Neural progenitor cell (in vitro differentiated cells): ENCODE results near the gene AGMO. TPM values are rescaled to one million over a fixed set of nuclear protein-coding genes. Genes with fewer than 3 reads are reported as not detected.

ENCODE experiments used
- DNase-seq: peaks from one replicate; pipeline ENCODE4 v3.0.0-alpha.2; 2016; ENCODE audit warnings: low spot score
- H2AFZ ChIP-seq: fragments of 200-600 bp; sonication (generic); replicated peaks from 2 replicates; pipeline ENCODE4 v1.6.1; 2016; ENCODE audit warnings: antibody characterized with exemption
- H3F3A ChIP-seq: fragments of 200-600 bp; sonication (generic); 2 replicates; pipeline ENCODE4 v1.6.1; 2016; ENCODE audit warnings: antibody characterized with exemption, low read depth
- H3K27ac ChIP-seq: fragments of 200-600 bp; sonication (generic); 2 replicates; pipeline ENCODE4 v1.5.1; 2016; ENCODE audit warnings: mild to moderate bottlenecking
- H3K27me3 ChIP-seq: fragments of 200-600 bp; sonication (generic); 2 replicates; pipeline ENCODE4 v1.6.1; 2016; ENCODE audit warnings: mild to moderate bottlenecking, moderate library complexity
- H3K36me3 ChIP-seq: fragments of 200-600 bp; sonication (generic); 2 replicates; pipeline ENCODE4 v1.5.1; 2016
- H3K4me1 ChIP-seq: fragments of 200-600 bp; sonication (generic); 2 replicates; pipeline ENCODE4 v1.6.1; 2016; ENCODE audit warnings: mixed run types
- H3K4me2 ChIP-seq: fragments of 200-600 bp; sonication (generic); 2 replicates; pipeline ENCODE4 v1.6.1; 2016
- H3K4me3 ChIP-seq: fragments of 200-600 bp; sonication (generic); 2 replicates; pipeline ENCODE4 v1.5.1; 2016
- H3K79me2 ChIP-seq: fragments of 200-600 bp; sonication (generic); 2 replicates; pipeline ENCODE4 v1.6.1; 2016; ENCODE audit warnings: low read depth
- H3K9ac ChIP-seq: fragments of 200-600 bp; sonication (generic); 2 replicates; pipeline ENCODE4 v1.6.1; 2016
- H3K9me3 ChIP-seq: fragments of 200-600 bp; sonication (generic); 2 replicates; pipeline ENCODE4 v1.5.1; 2016; ENCODE audit warnings: low read depth
- H4K20me1 ChIP-seq: fragments of 200-600 bp; sonication (generic); 2 replicates; pipeline ENCODE4 v1.6.1; 2016; ENCODE audit warnings: low read depth
- H3K27ac Mint-ChIP-seq: 3 replicates; pipeline ENCODE4 v1.8.0; 2021; ENCODE audit warnings: mixed read lengths
- H3K27me3 Mint-ChIP-seq: 2 replicates; pipeline ENCODE4 v1.8.0; 2022; ENCODE audit warnings: low read depth, mild to moderate bottlenecking, inconsistent platforms, moderate library complexity, mixed read lengths; ENCODE audit not compliant: insufficient read depth
- H3K36me3 Mint-ChIP-seq: 3 replicates; pipeline ENCODE4 v1.8.0; 2021; ENCODE audit warnings: mixed read lengths
- H3K4me1 Mint-ChIP-seq: 3 replicates; pipeline ENCODE4 v1.8.0; 2021; ENCODE audit warnings: mixed read lengths
- H3K4me3 Mint-ChIP-seq: 3 replicates; pipeline ENCODE4 v1.8.0; 2021; ENCODE audit warnings: mild to moderate bottlenecking, moderate library complexity, mixed read lengths
- H3K9me3 Mint-ChIP-seq: 3 replicates; pipeline ENCODE4 v1.8.0; 2020; ENCODE audit warnings: mixed read lengths
- CTCF ChIP-seq: fragments of 200-600 bp; sonication (generic); IDR thresholded peaks from 2 replicates; pipeline ENCODE4 v1.5.1; 2017; ENCODE audit warnings: antibody characterized with exemption, mild to moderate bottlenecking
- EZH2 ChIP-seq: fragments of 200-600 bp; sonication (generic); IDR thresholded peaks from 2 replicates; pipeline ENCODE4 v1.6.1; 2017; ENCODE audit warnings: antibody characterized with exemption, mild to moderate bottlenecking, moderate library complexity
- EZH2phosphoT487 ChIP-seq: fragments of 200-600 bp; sonication (generic); IDR thresholded peaks from 2 replicates; pipeline ENCODE4 v1.6.1; 2017; ENCODE audit warnings: antibody characterized with exemption
- total RNA-seq: library from RNA; depleted of rRNA; stranded (reverse); fragments of >200 nt; gene quantifications from 2 replicates; pipeline ENCODE4 v1.2.3, GENCODE V29; 2015; ENCODE audit warnings: low replicate concordance

AGMO gene
- total RNA-seq, 1 donor from 2014 or later, result 0.30 TPM

DNA sequence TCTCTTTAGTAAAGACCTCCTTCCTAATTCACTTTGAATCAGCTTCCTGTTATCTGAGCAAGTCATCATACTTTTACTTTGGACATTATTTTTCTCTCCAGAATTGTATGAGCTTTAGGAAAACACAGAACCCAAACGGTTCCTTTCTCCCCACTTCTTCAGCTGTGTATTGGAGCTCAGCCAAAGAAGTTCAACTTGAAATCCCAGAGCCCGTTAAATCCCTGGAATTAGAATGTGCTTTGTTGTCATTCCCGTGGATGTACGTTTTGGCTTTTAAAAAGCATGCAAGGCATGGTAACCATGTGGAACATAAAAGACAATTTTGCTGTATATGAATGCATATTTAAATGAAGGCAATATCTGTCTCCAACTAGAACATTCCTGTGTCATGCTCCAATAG, 46.6 kb downstream of the AGMO start:
- Histone ChIP-seq H3F3A (no peaks in the 10 kb centered on the region), H4K20me1 (no peaks in the 10 kb centered on the region), H3K4me1 (no peaks in the 10 kb centered on the region), H3K4me3 (no peak overlapping the region), H3K9me3 (no peaks in the 10 kb centered on the region), H3K79me2 (no peaks in the 10 kb centered on the region), H3K4me2 (no peak overlapping the region), H3K27ac (no peak overlapping the region), H2AFZ (no peak overlapping the region), H3K27me3 (no peaks in the 10 kb centered on the region), H3K36me3 (no peaks in the 10 kb centered on the region), H3K9ac (no peak overlapping the region)
- H3K9me3 Mint-ChIP-seq, result peaks cover 9% of the 10 kb centered on the region
- H3K4me3 Mint-ChIP-seq, result no peak overlapping the region
- peaks cover 7% of the 10 kb centered on the region for H3K4me1 Mint-ChIP-seq
- H3K27me3 Mint-ChIP-seq, result peaks cover 2% of the 10 kb centered on the region
- no peak overlapping the region for H3K27ac Mint-ChIP-seq
- no peak for DNase-seq
- H3K36me3 Mint-ChIP-seq, result no peaks in the 10 kb centered on the region
- TF ChIP-seq CTCF (no peak), EZH2 (no peak), EZH2phosphoT487 (no peak)

DNA sequence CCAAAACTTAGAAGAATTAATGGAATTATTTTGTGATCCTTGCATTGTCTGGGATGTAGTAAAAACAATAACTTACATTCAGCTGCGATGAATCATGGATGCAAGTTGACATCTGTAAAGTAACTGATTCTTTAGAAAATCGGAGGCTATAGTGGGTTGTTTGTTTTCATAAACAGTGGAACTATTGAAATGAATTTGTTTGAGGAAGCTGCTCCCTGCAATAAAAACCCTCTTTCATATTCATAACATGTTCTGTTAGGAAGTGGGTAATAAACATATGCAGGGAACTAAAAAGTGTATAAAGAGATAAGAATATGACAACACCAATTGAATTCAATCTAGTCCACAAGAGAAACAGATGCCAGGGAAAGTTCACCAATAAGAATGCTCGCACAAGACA, 53.6 kb downstream of the AGMO start:
- Histone ChIP-seq H3K36me3 (no peaks in the 10 kb centered on the region), H3K4me3 (no peak overlapping the region), H3K79me2 (no peaks in the 10 kb centered on the region), H3K4me2 (no peak overlapping the region), H3F3A (no peaks in the 10 kb centered on the region), H3K27me3 (no peaks in the 10 kb centered on the region), H3K9me3 (no peaks in the 10 kb centered on the region), H3K27ac (no peak overlapping the region), H3K9ac (no peak overlapping the region), H4K20me1 (no peaks in the 10 kb centered on the region), H3K4me1 (no peaks in the 10 kb centered on the region), H2AFZ (no peak overlapping the region)
- Mint-ChIP-seq H3K36me3 (no peaks in the 10 kb centered on the region), H3K27ac (no peak overlapping the region), H3K4me3 (no peak overlapping the region), H3K27me3 (peaks cover 2% of the 10 kb centered on the region), H3K4me1 (no peaks in the 10 kb centered on the region), H3K9me3 (no peaks in the 10 kb centered on the region)
- DNase-seq, result no peak
- TF ChIP-seq CTCF, result no peak
- TF ChIP-seq EZH2, result no peak
- no peak for TF ChIP-seq EZH2phosphoT487

DNA sequence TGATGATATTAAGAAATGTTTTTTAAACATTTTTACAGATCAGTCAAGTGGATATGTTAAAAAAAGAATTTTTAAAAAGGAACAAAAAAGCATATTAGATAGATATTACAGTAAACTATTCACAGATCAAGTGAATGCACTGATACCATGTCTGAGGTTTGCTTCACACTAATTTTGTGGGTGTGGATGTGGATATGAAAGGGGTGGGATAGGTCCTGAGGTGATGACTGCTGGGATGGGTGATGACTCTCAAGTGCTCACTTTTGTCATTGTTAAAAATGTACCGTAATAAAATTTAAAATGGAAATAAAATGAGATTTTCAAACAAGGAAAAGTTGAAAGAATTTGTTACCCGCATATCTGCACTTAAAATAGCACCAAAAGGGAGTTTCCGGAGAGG, 54.1 kb downstream of the AGMO start:
- Mint-ChIP-seq H3K4me1 (no peaks in the 10 kb centered on the region), H3K27me3 (peaks cover 2% of the 10 kb centered on the region), H3K9me3 (no peaks in the 10 kb centered on the region), H3K36me3 (no peaks in the 10 kb centered on the region), H3K4me3 (no peak overlapping the region), H3K27ac (no peak overlapping the region)
- DNase-seq, result no peak
- Histone ChIP-seq H3K9me3 (no peaks in the 10 kb centered on the region), H3K27me3 (no peaks in the 10 kb centered on the region), H3K27ac (no peak overlapping the region), H3K4me1 (no peaks in the 10 kb centered on the region), H3K4me3 (no peak overlapping the region), H4K20me1 (no peaks in the 10 kb centered on the region), H3K9ac (no peak overlapping the region), H2AFZ (no peak overlapping the region), H3K4me2 (no peak overlapping the region), H3F3A (no peaks in the 10 kb centered on the region), H3K36me3 (no peaks in the 10 kb centered on the region), H3K79me2 (no peaks in the 10 kb centered on the region)
- no peak for TF ChIP-seq EZH2
- no peak for TF ChIP-seq EZH2phosphoT487
- no peak for TF ChIP-seq CTCF

DNA sequence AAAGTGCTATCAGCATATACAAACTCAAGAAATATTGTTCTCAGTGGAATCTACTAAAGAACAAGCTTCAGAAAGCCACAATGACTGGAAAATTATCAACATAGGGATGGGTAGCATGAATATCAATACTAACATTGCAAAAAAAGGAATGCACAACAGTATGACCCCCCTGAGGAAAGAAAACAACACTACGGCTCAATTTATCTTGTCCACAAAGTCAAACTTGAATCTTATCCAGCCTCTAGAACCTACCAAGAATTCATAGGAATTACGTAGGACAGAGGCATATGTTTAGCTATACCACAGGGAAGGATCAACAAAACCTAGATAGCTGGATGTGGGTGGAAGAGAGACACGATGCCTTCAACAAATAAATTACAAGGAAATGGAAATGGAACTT, 54.6 kb downstream of the AGMO start:
- Histone ChIP-seq H3F3A (no peaks in the 10 kb centered on the region), H3K79me2 (no peaks in the 10 kb centered on the region), H3K36me3 (no peaks in the 10 kb centered on the region), H4K20me1 (no peaks in the 10 kb centered on the region), H3K4me2 (no peak overlapping the region), H3K9me3 (no peaks in the 10 kb centered on the region), H3K27ac (no peak overlapping the region), H2AFZ (no peak overlapping the region), H3K4me1 (no peaks in the 10 kb centered on the region), H3K27me3 (no peaks in the 10 kb centered on the region), H3K4me3 (no peak overlapping the region), H3K9ac (no peak overlapping the region)
- no peak for DNase-seq
- H3K9me3 Mint-ChIP-seq, result no peaks in the 10 kb centered on the region
- H3K4me1 Mint-ChIP-seq, result no peaks in the 10 kb centered on the region
- H3K36me3 Mint-ChIP-seq, result no peaks in the 10 kb centered on the region
- no peak overlapping the region for H3K27ac Mint-ChIP-seq
- TF ChIP-seq EZH2phosphoT487 (no peak), CTCF (no peak), EZH2 (no peak)
- H3K27me3 Mint-ChIP-seq, result peaks cover 2% of the 10 kb centered on the region
- no peak overlapping the region for H3K4me3 Mint-ChIP-seq
